OCI-LY3 (cell line): ENCODE data around the gene YPEL1.

Source experiments
- EZH2phosphoT487 ChIP-seq: fragments of 200-600 bp; shearing (Covaris generic); IDR thresholded peaks from 2 replicates; pipeline ENCODE4 v1.6.1; 2018; ENCODE audit warnings: antibody characterized with exemption, mixed run types, low read depth
- TF ChIP-seq, protein P1 (sequence below): fragments of 200-600, 300-600 bp; sonication (generic); IDR thresholded peaks from 2 replicates; pipeline ENCODE4 v1.5.1; 2014; ENCODE audit warnings: antibody characterized with exemption, low read length, low read depth

DNA sequence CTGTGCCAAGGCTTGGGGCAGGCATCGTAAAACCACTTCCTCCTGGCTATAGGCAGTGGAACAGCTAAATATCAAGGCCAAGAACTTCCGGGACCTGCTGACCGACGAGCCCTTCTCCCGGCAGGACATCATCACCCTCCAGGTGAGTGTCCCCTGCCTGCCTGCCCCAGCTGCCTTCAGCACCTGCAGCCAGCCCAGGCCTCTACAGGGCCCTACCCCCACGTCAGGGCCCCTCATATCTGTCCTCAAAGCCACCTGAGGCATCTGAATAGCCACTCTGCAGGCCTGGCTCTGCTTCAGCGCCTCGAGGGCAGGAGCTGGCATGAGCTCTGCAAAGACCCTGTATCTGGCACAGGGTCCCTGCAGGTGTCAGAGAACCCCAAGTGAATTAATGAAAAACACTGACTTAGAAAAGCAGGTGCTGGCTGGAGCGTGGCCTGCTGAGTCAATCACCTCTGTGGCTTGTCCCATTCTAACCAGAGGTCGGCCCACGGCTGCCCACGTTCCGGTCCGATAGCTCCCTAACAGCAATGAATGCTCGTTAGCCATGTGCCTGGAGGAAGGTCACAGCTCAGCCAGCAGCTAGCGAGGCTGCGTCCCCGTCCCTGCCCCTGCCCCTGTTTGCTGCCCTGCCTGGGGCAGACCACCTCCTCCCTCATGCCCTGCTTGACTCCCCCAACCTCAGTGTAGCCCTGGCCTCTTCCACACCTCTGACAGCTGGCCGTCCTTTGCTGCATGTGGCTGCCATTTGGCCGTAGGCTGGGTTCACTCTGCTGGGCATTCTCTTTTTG is 53.0 kb downstream of the YPEL1 start:
- TF ChIP-seq, protein P1, sequence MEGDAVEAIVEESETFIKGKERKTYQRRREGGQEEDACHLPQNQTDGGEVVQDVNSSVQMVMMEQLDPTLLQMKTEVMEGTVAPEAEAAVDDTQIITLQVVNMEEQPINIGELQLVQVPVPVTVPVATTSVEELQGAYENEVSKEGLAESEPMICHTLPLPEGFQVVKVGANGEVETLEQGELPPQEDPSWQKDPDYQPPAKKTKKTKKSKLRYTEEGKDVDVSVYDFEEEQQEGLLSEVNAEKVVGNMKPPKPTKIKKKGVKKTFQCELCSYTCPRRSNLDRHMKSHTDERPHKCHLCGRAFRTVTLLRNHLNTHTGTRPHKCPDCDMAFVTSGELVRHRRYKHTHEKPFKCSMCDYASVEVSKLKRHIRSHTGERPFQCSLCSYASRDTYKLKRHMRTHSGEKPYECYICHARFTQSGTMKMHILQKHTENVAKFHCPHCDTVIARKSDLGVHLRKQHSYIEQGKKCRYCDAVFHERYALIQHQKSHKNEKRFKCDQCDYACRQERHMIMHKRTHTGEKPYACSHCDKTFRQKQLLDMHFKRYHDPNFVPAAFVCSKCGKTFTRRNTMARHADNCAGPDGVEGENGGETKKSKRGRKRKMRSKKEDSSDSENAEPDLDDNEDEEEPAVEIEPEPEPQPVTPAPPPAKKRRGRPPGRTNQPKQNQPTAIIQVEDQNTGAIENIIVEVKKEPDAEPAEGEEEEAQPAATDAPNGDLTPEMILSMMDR = no peak
- TF ChIP-seq EZH2phosphoT487 = no peak
